ENCODE results near the gene POU6F2.
"Not testable (repeated sequence)": the region's sequence is repeated elsewhere in the genome, so short reads cannot be mapped to it uniquely, and the experiment has no call there.

Gene POU6F2

GRCh38 chr7:39324139-39324760 lies 346.5 kb downstream of the POU6F2 start:
- TF ChIP-seq CTCF (IDR thresholded peaks at IDR 0.05) = no peak
- no peak for DNase-seq (ENCODE audit: low spot score)
- Histone ChIP-seq H3K4me3 (no peak overlapping the region), H3K27ac (no peak overlapping the region)

GRCh38 chr7:39331607-39332006 lies 353.9 kb downstream of the POU6F2 start:
- not testable (repeated sequence) for H3K27ac ChIP-seq; H3K4me3 ChIP-seq; DNase-seq (ENCODE audit: low spot score)

GRCh38 chr7:39332142-39332541 lies 354.4 kb downstream of the POU6F2 start:
- Histone ChIP-seq H3K27ac (no peak overlapping the region), H3K4me3 (no peak overlapping the region)
- DNase-seq (ENCODE audit: low spot score) = no peak
- no peak for TF ChIP-seq CTCF (IDR thresholded peaks at IDR 0.05)

- TF ChIP-seq CTCF (IDR thresholded peaks at IDR 0.05) = no peak
- H3K4me3 ChIP-seq = no peak overlapping the region
- no peak overlapping the region for H3K27ac ChIP-seq
- no peak for DNase-seq (ENCODE audit: low spot score)
Measured at GRCh38 chr7:39333701-39334100, 356.0 kb downstream of the POU6F2 start.

- no peak for DNase-seq (ENCODE audit: low spot score)
- TF ChIP-seq CTCF (IDR thresholded peaks at IDR 0.05) = no peak
- Histone ChIP-seq H3K4me3 (no peak overlapping the region), H3K27ac (no peak overlapping the region)
Measured at GRCh38 chr7:39336442-39336841, 358.7 kb downstream of the POU6F2 start.

GRCh38 chr7:39338716-39339115 lies 361.0 kb downstream of the POU6F2 start:
- Histone ChIP-seq H3K27ac (no peak overlapping the region), H3K4me3 (no peak overlapping the region)
- DNase-seq (ENCODE audit: low spot score) = no peak
- no peak for TF ChIP-seq CTCF (IDR thresholded peaks at IDR 0.05)

- no peak for DNase-seq (ENCODE audit: low spot score)
Measured at GRCh38 chr7:39339591-39339990, 361.9 kb downstream of the POU6F2 start.

More at GRCh38 chr7:39339591-39339990, 361.9 kb downstream of the POU6F2 start:
- H3K27ac ChIP-seq = no peak overlapping the region
- TF ChIP-seq CTCF (IDR thresholded peaks at IDR 0.05) = no peak
- H3K4me3 ChIP-seq = no peak overlapping the region

Measured in coronary artery (tissue), 2 donors.